GOT3 (cell line): ENCODE data around the gene NLGN1.

Source experiments
- DNase-seq: peaks from one replicate; lab custom pipeline; 2025; ENCODE audit warnings: mixed read lengths; lab: John Stamatoyannopoulos, UW

The NLGN1 gene

GRCh38 chr3:173762501-173762900 lies 365.0 kb downstream of the NLGN1 start:
- no peak for DNase-seq

GRCh38 chr3:173770011-173770410 lies 372.5 kb downstream of the NLGN1 start:
- no peak for DNase-seq

- DNase-seq, result no peak
These were observed 373.4 kb downstream of the NLGN1 start for GRCh38 chr3:173770796-173771573.

GRCh38 chr3:173773800-173774199 lies 376.3 kb downstream of the NLGN1 start:
- no peak for DNase-seq

- DNase-seq, result no peak
These were observed 376.8 kb downstream of the NLGN1 start for GRCh38 chr3:173774294-173774693.

- no peak for DNase-seq
These were observed 380.7 kb downstream of the NLGN1 start for GRCh38 chr3:173778251-173778650.

GRCh38 chr3:173780067-173780466 lies 382.5 kb downstream of the NLGN1 start:
- no peak for DNase-seq

GRCh38 chr3:173785004-173785403 lies 387.5 kb downstream of the NLGN1 start:
- no peak for DNase-seq

GRCh38 chr3:173789530-173790162 lies 392.1 kb downstream of the NLGN1 start:
- DNase-seq, result no peak

- DNase-seq, result no peak
These were observed 396.4 kb downstream of the NLGN1 start for GRCh38 chr3:173793963-173794362.

GRCh38 chr3:173796405-173796804 lies 398.9 kb downstream of the NLGN1 start:
- DNase-seq, result no peak

GRCh38 chr3:173796890-173797289 lies 399.3 kb downstream of the NLGN1 start:
- no peak for DNase-seq

- no peak for DNase-seq
These were observed 401.7 kb downstream of the NLGN1 start for GRCh38 chr3:173799060-173799816.

- no peak for DNase-seq
These were observed 402.6 kb downstream of the NLGN1 start for GRCh38 chr3:173800154-173800553.

GRCh38 chr3:173814809-173815208 lies 417.3 kb downstream of the NLGN1 start:
- no peak for DNase-seq

- no peak for DNase-seq
These were observed 421.8 kb downstream of the NLGN1 start for GRCh38 chr3:173819368-173819767.

GRCh38 chr3:173823911-173824460 lies 426.4 kb downstream of the NLGN1 start:
- no peak for DNase-seq

GRCh38 chr3:173825730-173826129 lies 428.2 kb downstream of the NLGN1 start:
- no peak for DNase-seq

- no peak for DNase-seq
These were observed 428.9 kb downstream of the NLGN1 start for GRCh38 chr3:173826416-173826815.

GRCh38 chr3:173826901-173827609 lies 429.5 kb downstream of the NLGN1 start:
- DNase-seq, result no peak

GRCh38 chr3:173838644-173839043 lies 441.1 kb downstream of the NLGN1 start:
- no peak for DNase-seq

- DNase-seq, result no peak
These were observed 442.3 kb downstream of the NLGN1 start for GRCh38 chr3:173839859-173840258.
